ENCODE data around the gene PIRT.

- TF ChIP-seq CTCF (IDR thresholded peaks at IDR 0.05) (no peak), EZH2 (IDR thresholded peaks at IDR 0.05; ENCODE audit: borderline replicate concordance, insufficient read depth, low read depth, low read length, poor library complexity, severe bottlenecking) (no peak)
Measured at GRCh38 chr17:10793816-10794215, 44.1 kb downstream of the PIRT start.

Measured in B cell (primary cell).